ENCODE measurements around the gene G3BP1.

- TF ChIP-seq CTCF (IDR thresholded peaks at IDR 0.05; ENCODE audit: insufficient read depth, low read length) (no peak), GABPA (IDR thresholded peaks at IDR 0.05; ENCODE audit: low read depth) (no peak), POLR2AphosphoS5 (IDR thresholded peaks at IDR 0.05; ENCODE audit: low read depth) (no peak)
Measured at GRCh38 chr5:151780348-151780747, 8.6 kb downstream of the G3BP1 start.
